NB4 (cell line): Measurements from ENCODE around the gene PON1.

ENCODE experiments used
- CTCF ChIP-seq: IDR thresholded peaks from one replicate; pipeline ENCODE4 v1.5.1; 2012; ENCODE audit warnings: low read depth, low read length
- MAX ChIP-seq: IDR thresholded peaks from 2 replicates; pipeline ENCODE4 v1.6.1; 2011; ENCODE audit warnings: low read depth, low read length

GRCh38 chr7:95373323-95373722, 49.0 kb upstream of the PON1 start:
- TF ChIP-seq CTCF (no peak), MAX (no peak)
